HG03521 (cell line): ENCODE data around the gene TRIM71.
"Not testable (repeated sequence)": the region's sequence is repeated elsewhere in the genome, so short reads cannot be mapped to it uniquely, and the experiment has no call there.

ENCODE experiments used
- ATAC-seq: cut with Tn5 transposase; IDR thresholded peaks from one replicate; pipeline ENCODE4 v1.9.1; 2021; ENCODE audit warnings: mild to moderate bottlenecking, moderate library complexity; ENCODE audit not compliant: unreplicated experiment

Gene TRIM71

DNA sequence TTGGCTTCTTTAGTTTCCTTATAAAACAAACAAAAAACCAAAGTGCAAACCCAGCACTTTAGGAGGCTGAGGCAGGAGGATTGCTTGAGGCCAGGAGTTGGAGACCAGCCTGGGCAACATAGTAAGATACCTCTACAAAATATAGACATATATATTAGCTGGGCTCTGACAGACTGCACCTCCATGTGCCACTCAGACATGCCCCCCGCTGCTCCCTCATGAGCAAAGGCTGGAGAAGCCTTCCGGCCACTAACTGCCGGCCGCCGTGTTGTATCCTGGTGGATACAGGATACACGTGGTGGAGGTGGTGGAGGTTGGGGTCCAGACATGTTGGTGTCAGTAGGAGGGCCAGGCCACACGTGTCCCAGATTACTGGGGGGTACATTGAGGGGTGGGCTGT, 104.3 kb downstream of the TRIM71 start:
- no peak for ATAC-seq

- no peak for ATAC-seq
Observed at GRCh38 chr3:32930161-32930560, 112.4 kb downstream of the TRIM71 start.

GRCh38 chr3:32931273-32931672, 113.5 kb downstream of the TRIM71 start:
- not testable (repeated sequence) for ATAC-seq

DNA sequence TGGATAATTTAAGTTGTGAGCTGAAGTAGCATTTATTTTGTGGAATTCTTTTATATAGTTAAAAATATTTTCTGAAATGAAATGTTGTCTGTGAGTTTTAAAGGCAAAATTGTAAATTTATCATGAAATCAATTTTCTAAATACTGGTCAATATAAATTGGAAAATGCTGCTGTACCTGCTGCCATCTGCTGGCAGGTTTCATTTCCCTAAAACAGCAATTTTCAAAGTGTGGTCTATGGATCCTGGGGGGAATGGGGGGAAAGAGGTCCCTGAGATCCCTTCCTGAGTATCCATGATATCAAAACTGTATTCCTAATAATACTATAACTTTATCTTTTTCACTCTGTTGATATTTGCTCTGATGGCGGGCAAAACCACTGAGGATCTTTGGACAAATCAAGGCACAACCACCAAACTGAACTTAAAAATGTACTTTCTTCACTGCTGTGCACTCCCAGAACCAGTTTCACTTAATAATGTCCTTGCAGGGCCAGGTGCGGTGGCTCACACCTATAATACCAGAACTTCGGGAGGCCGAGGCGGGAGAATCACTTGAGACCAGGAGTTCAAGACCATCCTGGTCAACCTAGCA, 116.4 kb downstream of the TRIM71 start:
- ATAC-seq, result no peak

DNA sequence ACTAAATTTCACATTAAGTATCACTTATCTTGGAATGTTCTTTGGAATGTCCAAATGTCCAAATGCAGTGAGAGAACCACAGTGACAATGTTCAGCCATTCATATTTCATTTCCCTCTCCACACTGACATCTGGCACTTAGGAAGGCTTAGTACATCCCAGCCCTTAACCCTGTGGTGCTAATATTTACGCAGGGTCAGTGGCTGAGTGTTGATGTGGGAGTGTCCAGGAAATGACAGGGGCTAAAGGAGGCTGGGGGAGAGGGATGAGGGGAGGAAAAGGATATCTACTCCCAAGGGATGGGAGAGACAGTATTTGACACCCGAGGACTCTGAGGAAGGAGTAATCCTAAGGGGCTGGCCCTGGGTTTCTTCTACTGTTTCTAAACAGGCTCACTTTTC, 119.5 kb downstream of the TRIM71 start:
- no peak for ATAC-seq

DNA sequence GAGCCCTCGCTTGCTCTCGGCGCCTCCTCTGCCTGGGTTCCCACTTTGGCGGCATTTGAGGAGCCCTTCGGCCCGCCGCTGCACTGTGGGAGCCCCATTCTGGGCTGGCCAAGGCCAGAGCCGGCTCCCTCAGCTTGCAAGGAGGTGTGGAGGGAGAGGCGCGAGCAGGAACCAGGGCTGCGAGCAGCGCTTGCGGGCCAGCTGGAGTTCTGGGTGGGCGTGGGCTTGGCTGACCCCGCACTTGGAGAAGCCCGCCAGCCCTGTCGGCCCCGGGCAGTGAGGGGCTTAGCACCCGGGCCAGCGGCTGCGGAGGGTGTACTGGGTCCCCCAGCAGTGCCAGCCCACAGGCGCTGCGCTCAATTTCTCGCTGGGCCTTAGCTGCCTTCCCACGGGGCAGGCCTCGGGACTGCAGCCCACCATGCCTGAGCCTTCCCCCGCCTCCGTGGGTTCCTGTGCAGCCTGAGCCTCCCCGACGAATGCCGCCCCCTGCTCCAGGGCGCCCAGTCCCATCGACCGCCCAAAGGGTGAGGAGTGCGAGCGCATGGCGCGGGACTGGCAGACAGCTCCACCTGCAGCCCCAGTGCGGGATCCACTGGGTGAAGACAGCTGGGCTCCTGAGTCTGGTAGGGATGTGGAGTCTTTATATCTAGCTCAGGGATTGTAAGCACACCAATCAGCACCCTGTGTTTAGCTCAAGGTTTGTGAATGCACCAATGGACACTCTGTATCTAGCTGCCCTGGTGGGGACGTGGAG, 121.9 kb downstream of the TRIM71 start:
- not testable (repeated sequence) for ATAC-seq

DNA sequence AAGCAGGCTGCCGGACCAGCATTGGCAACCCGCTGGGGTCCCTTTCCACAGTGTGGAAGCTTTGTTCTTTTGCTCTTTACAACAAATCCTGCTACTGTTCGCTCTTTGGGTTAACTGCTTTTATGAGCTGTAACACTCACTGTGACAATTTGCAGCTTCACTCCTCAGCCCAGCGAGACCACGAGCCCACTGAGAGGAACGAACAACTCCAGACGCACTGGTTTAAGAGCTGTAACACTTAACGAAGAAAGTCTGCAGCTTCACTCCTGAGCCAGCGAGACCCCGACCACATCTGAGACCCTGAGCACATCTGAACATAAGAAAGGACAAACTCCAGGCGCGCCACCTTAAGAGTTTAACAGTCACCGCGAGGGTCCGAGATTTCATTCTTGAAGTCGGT, 122.9 kb downstream of the TRIM71 start:
- no peak for ATAC-seq

GRCh38 chr3:32945136-32945535, 127.3 kb downstream of the TRIM71 start:
- ATAC-seq, result no peak

DNA sequence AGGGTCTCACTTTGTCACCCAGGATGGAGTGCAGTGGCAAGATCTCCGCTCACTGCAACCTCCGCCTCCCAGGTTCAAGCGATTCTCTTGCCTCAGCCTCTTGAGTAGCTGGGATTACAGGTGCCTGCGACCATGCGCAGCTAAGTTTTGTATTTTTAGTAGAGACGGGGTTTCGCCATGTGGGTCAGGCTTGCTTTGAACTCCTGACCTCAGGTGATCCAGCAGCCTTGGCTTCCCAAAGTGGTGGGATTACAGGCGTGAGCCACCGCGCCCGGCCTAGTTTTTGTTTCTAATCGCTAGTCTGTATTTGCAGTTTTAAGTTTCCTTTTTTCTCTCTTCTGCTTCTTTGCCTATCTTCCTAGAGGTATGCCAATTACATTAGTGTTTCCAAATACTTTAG, 127.8 kb downstream of the TRIM71 start:
- not testable (repeated sequence) for ATAC-seq

DNA sequence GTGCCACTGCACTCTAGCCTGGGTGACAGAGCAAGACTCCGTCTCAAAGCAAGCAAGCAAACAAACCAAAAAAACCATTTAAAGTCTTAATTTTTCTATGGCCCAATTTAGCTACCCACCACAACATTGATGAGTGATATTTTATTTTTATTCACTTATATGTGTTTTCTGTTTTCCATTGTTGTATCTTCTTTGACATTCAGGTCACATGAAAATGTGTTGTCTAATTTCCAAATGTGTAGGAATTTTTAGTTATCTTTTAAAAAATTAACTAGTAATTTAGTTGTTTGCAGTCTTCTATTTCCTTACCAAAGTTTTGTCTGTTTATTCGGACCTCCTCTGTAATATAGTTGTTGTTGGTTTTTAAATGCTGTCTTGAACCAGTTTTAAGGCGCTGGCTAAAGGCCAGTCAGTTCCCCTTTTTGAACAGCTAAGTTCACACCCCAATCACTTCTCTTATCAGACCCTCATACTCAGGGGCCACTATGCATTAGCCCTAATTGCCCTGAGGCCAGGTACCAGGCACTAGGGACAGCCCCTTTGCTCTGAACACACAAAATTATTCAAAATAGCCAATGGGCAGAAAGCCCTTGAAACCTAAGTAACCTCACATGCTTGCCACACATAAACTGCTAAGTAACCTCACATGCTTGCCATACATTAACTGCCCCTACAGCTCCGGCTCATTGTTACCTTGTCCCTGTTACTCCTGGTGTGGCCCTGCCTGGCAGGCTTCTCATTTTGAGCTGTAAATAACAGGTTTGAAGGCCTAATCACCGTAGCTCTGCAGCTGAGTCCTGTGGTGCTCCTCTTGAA, 129.4 kb downstream of the TRIM71 start:
- ATAC-seq, result no peak
